GM12864 (cell line): ENCODE data around the gene MTREX.

Experiments used
- DNase-seq: peaks from one replicate; pipeline ENCODE4 v3.0.0-alpha.2; 2011; ENCODE audit warnings: low read depth
- H3K4me3 ChIP-seq: 2 replicates; pipeline ENCODE4 v1.5.1; 2011; ENCODE audit warnings: mild to moderate bottlenecking, low read depth, low read length, control low read depth
- CTCF ChIP-seq: IDR thresholded peaks from 2 replicates; pipeline ENCODE4 v1.5.1; 2011; ENCODE audit warnings: low read depth, mild to moderate bottlenecking, moderate library complexity, low read length, control low read depth, inconsistent platforms; ENCODE audit errors: missing control alignments

MTREX gene

DNA sequence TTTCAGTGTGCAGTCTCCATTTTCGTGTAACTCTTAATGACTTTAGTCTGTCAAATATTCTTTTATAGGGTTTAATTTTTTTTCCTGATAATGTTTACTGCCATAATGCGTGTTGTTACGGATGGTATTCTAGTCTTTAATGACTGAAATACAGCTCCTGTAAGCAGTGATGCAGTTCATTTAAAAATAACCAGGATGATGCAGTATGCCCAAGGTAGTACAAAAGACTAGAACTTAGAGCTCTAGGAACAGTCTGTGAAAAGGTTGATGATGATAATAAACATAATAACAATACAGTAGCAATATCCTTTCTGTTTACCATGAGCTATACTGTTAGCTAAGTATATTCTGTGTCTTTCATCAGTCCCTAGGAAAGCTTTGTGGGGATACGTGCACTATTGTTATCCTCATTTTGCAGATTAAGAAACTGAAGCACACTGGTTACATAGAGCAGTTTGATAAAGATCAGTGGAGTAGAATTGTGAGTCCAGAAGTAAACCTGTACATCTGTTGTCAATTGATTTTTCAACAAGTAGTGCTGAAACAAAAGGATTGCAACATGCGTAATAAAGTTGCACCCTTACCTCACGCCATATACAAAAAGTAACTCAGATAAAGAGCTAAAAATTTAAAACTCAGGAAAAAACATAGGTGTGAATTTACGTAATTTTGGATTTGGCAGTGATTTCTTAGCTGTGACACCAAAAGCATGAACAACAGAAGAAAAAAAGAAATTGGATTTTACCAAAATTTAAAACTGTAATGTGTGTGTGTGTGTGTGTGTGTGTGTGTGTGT, 64.5 kb downstream of the MTREX start:
- TF ChIP-seq CTCF = no peak
- no peak for DNase-seq
- H3K4me3 ChIP-seq = no peak overlapping the region

DNA sequence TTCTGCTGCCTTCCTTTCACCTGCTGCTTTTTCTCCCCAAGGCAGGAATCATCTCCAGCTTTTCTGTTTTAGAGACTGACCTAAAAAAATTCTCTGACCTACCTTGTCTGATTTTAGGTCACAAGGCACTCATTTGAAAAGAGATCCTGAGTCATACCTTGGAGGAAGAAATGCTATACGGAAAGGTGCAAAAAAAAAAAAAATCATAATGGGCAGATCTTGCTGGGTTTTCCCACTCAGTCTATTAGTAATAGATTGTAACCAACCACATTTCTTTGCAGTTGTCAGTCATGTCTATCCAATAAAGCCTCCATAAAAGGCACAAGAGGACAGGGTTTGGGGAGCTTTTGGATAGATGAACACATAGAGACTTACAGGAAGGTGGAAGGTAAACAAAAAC, 70.0 kb downstream of the MTREX start:
- no peak for DNase-seq
- no peak overlapping the region for H3K4me3 ChIP-seq
- no peak for TF ChIP-seq CTCF

- TF ChIP-seq CTCF = no peak
- DNase-seq = no peak
- no peak overlapping the region for H3K4me3 ChIP-seq
These were observed 75.5 kb downstream of the MTREX start for GRCh38 chr5:55383254-55383653.

DNA sequence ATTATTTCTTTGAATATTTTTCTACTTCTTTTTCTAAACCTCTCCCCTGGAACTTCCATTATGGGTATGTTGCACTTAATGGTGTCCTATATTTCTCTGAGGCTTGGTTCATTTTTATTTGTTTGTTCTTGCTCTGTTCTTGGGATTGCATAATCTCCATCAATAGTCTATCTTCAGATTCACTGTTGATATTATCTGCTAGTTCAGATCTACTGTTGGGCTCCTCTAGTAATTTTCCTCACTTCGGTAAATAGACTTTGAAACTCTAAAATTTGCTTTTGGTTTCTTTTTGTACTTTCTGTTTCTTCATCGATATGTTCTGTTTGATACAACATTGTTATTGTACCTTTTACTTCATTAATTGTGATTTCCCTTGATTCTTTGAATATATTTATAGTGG, 76.3 kb downstream of the MTREX start:
- H3K4me3 ChIP-seq = no peak overlapping the region
- no peak for TF ChIP-seq CTCF
- DNase-seq = no peak

GRCh38 chr5:55385227-55385626, 77.4 kb downstream of the MTREX start:
- TF ChIP-seq CTCF = no peak
- no peak overlapping the region for H3K4me3 ChIP-seq
- no peak for DNase-seq

- no peak for TF ChIP-seq CTCF
- H3K4me3 ChIP-seq = no peak overlapping the region
- DNase-seq = no peak
These were observed 78.1 kb downstream of the MTREX start for GRCh38 chr5:55385846-55386245.

- no peak overlapping the region for H3K4me3 ChIP-seq
- no peak for DNase-seq
- no peak for TF ChIP-seq CTCF
These were observed 78.6 kb downstream of the MTREX start for GRCh38 chr5:55386356-55386755.
